WTC11 (cell line): Measurements from ENCODE around the gene GPRC5A. TPM values are rescaled to one million over a fixed set of nuclear protein-coding genes. Genes with fewer than 3 reads are reported as not detected.

Experiments
- ATAC-seq: fragments of 200-7000 bp; cut with Tn5 transposase; 2 replicates; pipeline ENCODE4 v1.10.0; 2021; ENCODE audit warnings: mild to moderate bottlenecking, moderate library complexity
- CTCF ChIA-PET: fragments of 300-600 bp; sonication (Branson Sonifier 250); formaldehyde crosslinking; loops from one replicate; lab custom pipeline; 2021; ENCODE audit warnings: antibody characterized with exemption; lab: Charles Lee
- POLR2A ChIA-PET: fragments of 350-600 bp; sonication (Branson Sonifier 250); formaldehyde crosslinking; loops from one replicate; lab custom pipeline; 2021; ENCODE audit warnings: antibody characterized with exemption; lab: Charles Lee
- DNase-seq: peaks from one replicate; pipeline ENCODE4 v3.0.0; 2021; ENCODE audit warnings: low spot score
- H3K27ac Mint-ChIP-seq: 2 replicates; pipeline ENCODE4 v1.8.0; 2021; ENCODE audit warnings: mixed read lengths
- H3K27me3 Mint-ChIP-seq: 2 replicates; pipeline ENCODE4 v1.8.0; 2021; ENCODE audit warnings: low read depth, mild to moderate bottlenecking, moderate library complexity, mixed read lengths
- H3K36me3 Mint-ChIP-seq: 2 replicates; pipeline ENCODE4 v1.8.0; 2021; ENCODE audit warnings: mixed read lengths
- H3K4me1 Mint-ChIP-seq: 2 replicates; pipeline ENCODE4 v1.8.0; 2022; ENCODE audit warnings: mixed read lengths
- H3K4me3 Mint-ChIP-seq: 2 replicates; pipeline ENCODE4 v1.8.0; 2021; ENCODE audit warnings: mild to moderate bottlenecking, moderate library complexity, mixed read lengths
- H3K9me3 Mint-ChIP-seq: 2 replicates; pipeline ENCODE4 v1.8.0; 2021; ENCODE audit warnings: mixed read lengths
- ARID4B ChIP-seq: sonication (generic); formaldehyde crosslinking; IDR thresholded peaks from 2 replicates; pipeline ENCODE4 v1.8.0; 2023; ENCODE audit warnings: missing genetic modification reagents, mild to moderate bottlenecking, borderline replicate concordance
- CREM ChIP-seq: sonication (generic); formaldehyde crosslinking; IDR thresholded peaks from 2 replicates; pipeline ENCODE4 v1.8.1; 2022; ENCODE audit warnings: mild to moderate bottlenecking, missing genetic modification reagents, moderate library complexity
- ERG ChIP-seq: fragments of 250-450 bp; sonication (Bioruptor Pico); IDR thresholded peaks from 2 replicates; pipeline ENCODE4 v1.8.0; 2021; ENCODE audit warnings: mild to moderate bottlenecking
- FOXP1 ChIP-seq: sonication (generic); formaldehyde crosslinking; IDR thresholded peaks from 2 replicates; pipeline ENCODE4 v1.8.0; 2022; ENCODE audit warnings: missing genetic modification reagents, mild to moderate bottlenecking, moderate library complexity, borderline replicate concordance
- GRHL2 ChIP-seq: fragments of 250-450 bp; sonication (Bioruptor Pico); IDR thresholded peaks from 2 replicates; pipeline ENCODE4 v1.8.0; 2022; ENCODE audit warnings: mild to moderate bottlenecking, moderate library complexity; ENCODE audit not compliant: insufficient replicate concordance, severe bottlenecking
- HMGA2 ChIP-seq: fragments of 250-450 bp; sonication (Bioruptor Pico); IDR thresholded peaks from 2 replicates; pipeline ENCODE4 v1.4.0; 2021; ENCODE audit warnings: mild to moderate bottlenecking, moderate library complexity
- HMGXB4 ChIP-seq: sonication (generic); formaldehyde crosslinking; IDR thresholded peaks from 2 replicates; pipeline ENCODE4 v1.8.1; 2023; ENCODE audit warnings: mild to moderate bottlenecking, moderate library complexity, missing genetic modification reagents
- JAZF1 ChIP-seq: fragments of 250-450 bp; sonication (Bioruptor Pico); IDR thresholded peaks from 2 replicates; pipeline ENCODE4 v1.9.0; 2021; ENCODE audit warnings: moderate library complexity, mild to moderate bottlenecking, inconsistent platforms
- NFATC4 ChIP-seq: fragments of 250-450 bp; sonication (Bioruptor Pico); IDR thresholded peaks from 2 replicates; pipeline ENCODE4 v1.9.0; 2021; ENCODE audit warnings: mild to moderate bottlenecking
- PRRX2 ChIP-seq: fragments of 250-450 bp; sonication (Bioruptor Pico); IDR thresholded peaks from 2 replicates; pipeline ENCODE4 v1.8.0; 2021; ENCODE audit warnings: mild to moderate bottlenecking
- RELA ChIP-seq: sonication (generic); formaldehyde crosslinking; IDR thresholded peaks from 2 replicates; pipeline ENCODE4 v1.8.1; 2022; ENCODE audit warnings: missing genetic modification reagents, mild to moderate bottlenecking, borderline replicate concordance
- ZNF121 ChIP-seq: sonication (generic); formaldehyde crosslinking; IDR thresholded peaks from 2 replicates; pipeline ENCODE4 v1.8.0; 2023; ENCODE audit warnings: missing genetic modification reagents
- ZNF138 ChIP-seq: sonication (generic); formaldehyde crosslinking; conservative IDR thresholded peaks from 2 replicates; pipeline ENCODE4 v1.8.1; 2022; ENCODE audit warnings: mild to moderate bottlenecking, moderate library complexity, missing genetic modification reagents
- ZNF423 ChIP-seq: fragments of 250-450 bp; sonication (Bioruptor Pico); IDR thresholded peaks from 2 replicates; pipeline ENCODE4 v2.1.2; 2022; ENCODE audit warnings: mild to moderate bottlenecking, moderate library complexity
- ZNF512 ChIP-seq: sonication (generic); formaldehyde crosslinking; IDR thresholded peaks from 2 replicates; pipeline ENCODE4 v1.8.1; 2022; ENCODE audit warnings: missing genetic modification reagents, borderline replicate concordance
- ZNF532 ChIP-seq: fragments of 250-450 bp; sonication (Bioruptor Pico); IDR thresholded peaks from 2 replicates; pipeline ENCODE4 v1.9.0; 2021; ENCODE audit warnings: mild to moderate bottlenecking, borderline replicate concordance
- total RNA-seq: library from RNA; stranded (reverse); gene quantifications from 3 replicates; pipeline ENCODE4 v1.2.3, GENCODE V29; 2021
- TF ChIP-seq, protein P1 (sequence below): sonication (generic); formaldehyde crosslinking; IDR thresholded peaks from 2 replicates; pipeline ENCODE4 v1.8.0; 2022; ENCODE audit warnings: mild to moderate bottlenecking, missing genetic modification reagents
- TF ChIP-seq, protein P2 (sequence below): fragments of 250-450 bp; sonication (Bioruptor Pico); conservative IDR thresholded peaks from 2 replicates; pipeline ENCODE4 v1.9.0; 2021; ENCODE audit warnings: mild to moderate bottlenecking

Gene GPRC5A
- total RNA-seq, 1 experiment from 2014 or later = 1.1 TPM

GRCh38 chr12:12883369-12884001, 7.9 kb upstream of the GPRC5A start:
- ATAC-seq (no peak), DNase-seq (no peak)
- no peaks in the 10 kb centered on the region for H3K9me3 Mint-ChIP-seq
- no peak overlapping the region for H3K4me3 Mint-ChIP-seq
- peaks cover 43% of the 10 kb centered on the region for H3K27me3 Mint-ChIP-seq
- peaks cover 15% of the 10 kb centered on the region for H3K4me1 Mint-ChIP-seq
- ChIA-PET CTCF (no interaction called here), POLR2A (no interaction called here)
- TF ChIP-seq HMGXB4 (no peak), RELA (no peak), ARID4B (CRISPR knock-in tag) (no peak), GRHL2 (CRISPR knock-in tag) (no peak), ZNF532 (CRISPR knock-in tag) (no peak), ZNF423 (CRISPR knock-in tag) (no peak), PRRX2 (CRISPR knock-in tag) (no peak), ZNF512 (CRISPR knock-in tag) (no peak), ZNF121 (CRISPR knock-in tag) (no peak), HMGA2 (CRISPR knock-in tag) (no peak), ERG (CRISPR knock-in tag) (no peak), JAZF1 (no peak), FOXP1 (CRISPR knock-in tag) (no peak), CREM (no peak), ZNF138 (CRISPR knock-in tag) (no peak), NFATC4 (no peak)
- TF ChIP-seq, protein P1, sequence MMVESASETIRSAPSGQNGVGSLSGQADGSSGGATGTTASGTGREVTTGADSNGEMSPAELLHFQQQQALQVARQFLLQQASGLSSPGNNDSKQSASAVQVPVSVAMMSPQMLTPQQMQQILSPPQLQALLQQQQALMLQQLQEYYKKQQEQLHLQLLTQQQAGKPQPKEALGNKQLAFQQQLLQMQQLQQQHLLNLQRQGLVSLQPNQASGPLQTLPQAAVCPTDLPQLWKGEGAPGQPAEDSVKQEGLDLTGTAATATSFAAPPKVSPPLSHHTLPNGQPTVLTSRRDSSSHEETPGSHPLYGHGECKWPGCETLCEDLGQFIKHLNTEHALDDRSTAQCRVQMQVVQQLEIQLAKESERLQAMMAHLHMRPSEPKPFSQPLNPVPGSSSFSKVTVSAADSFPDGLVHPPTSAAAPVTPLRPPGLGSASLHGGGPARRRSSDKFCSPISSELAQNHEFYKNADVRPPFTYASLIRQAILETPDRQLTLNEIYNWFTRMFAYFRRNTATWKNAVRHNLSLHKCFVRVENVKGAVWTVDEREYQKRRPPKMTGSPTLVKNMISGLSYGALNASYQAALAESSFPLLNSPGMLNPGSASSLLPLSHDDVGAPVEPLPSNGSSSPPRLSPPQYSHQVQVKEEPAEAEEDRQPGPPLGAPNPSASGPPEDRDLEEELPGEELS (CRISPR knock-in tag) = no peak
- TF ChIP-seq, protein P2, sequence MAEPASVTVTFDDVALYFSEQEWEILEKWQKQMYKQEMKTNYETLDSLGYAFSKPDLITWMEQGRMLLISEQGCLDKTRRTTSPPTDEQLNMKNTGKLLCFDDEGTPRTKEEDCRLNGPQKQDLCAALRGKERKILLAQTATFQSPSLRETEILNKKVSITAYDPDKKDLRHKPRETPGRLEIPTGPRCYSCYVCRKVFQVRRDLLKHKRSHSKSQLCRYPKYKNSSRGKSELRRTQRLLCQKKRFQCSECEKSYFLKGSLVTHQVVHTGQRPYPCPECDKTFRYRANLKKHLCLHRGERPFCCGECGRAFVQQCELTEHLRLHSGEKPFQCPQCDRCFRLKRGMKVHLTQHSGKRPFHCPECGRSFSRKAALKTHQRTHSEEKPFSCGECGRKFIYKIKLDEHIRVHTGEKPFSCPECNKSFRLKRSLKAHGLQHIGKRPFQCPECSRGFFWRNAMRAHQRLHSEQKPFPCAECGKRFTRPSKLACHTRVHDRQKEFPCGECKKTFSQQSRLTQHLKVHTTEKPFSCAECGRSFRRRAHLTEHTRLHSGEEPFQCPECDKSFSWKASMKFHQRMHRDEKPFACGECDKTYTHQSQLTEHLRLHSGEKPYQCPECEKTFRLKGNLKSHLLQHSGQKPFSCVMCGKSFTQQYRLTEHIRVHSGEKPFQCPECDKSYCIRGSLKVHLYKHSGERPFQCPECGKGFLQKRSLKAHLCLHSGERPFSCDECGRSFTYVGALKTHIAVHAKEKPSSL (CRISPR knock-in tag) = no peak
- no peak overlapping the region for H3K27ac Mint-ChIP-seq
- H3K36me3 Mint-ChIP-seq = no peaks in the 10 kb centered on the region
